Germinal center (tissue), 1 donor: ENCODE measurements around the gene CEP78.

Source experiments
- DNase-seq: peaks from one replicate; pipeline ENCODE4 v3.0.0; 2012; ENCODE audit warnings: mixed read lengths, low spot score

The CEP78 gene

DNA sequence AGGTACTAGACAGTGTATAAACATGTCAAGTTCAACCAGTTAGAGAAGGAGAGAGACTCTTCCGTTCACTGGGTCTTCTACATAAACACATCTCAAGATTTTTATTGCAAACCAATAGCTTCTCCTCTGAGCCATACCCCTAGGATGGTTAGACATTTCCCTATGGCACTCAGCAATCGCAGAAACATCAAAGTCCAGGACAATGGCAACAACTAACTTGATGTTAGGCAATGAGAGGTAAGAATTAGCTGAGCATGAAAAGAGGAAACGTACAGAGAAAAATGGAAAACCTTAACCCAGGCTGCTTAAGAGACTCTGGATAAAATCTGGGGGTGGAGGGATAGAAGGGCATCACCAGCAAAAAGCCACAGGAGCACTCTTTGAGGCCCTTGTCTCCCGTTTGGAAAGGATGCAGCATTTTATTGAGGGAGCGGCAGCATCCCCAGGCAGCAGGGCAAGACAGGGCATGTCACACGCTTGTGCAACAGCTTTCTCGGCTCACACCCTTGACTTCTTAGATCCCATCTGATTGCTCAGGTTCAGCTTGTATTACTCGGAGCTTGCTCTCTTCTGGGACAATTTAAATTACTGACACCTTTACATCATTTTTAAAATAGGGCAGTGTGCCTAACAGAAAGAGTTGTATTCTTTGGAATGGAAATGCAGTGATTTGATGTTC is 52.5 kb downstream of the CEP78 start:
- no peak for DNase-seq

DNA sequence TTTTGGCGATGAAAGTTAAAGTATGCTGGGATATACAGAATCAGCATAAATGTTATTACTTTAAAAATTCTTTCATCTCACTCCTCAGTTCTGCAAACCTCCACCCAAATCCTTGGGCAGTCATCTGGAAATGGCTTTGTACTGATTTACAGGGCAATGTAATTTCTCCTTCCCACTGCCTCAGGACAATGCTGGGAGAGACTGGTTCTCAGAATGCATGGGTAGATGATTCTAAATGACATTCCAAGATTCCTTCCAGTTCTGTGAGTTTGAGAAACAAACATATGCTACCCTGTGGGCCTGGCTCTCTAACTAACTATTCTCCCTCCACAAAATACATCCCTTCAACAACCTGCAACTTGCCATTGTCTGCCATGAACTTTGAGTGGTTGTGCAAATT is 53.6 kb downstream of the CEP78 start:
- no peak for DNase-seq

DNA sequence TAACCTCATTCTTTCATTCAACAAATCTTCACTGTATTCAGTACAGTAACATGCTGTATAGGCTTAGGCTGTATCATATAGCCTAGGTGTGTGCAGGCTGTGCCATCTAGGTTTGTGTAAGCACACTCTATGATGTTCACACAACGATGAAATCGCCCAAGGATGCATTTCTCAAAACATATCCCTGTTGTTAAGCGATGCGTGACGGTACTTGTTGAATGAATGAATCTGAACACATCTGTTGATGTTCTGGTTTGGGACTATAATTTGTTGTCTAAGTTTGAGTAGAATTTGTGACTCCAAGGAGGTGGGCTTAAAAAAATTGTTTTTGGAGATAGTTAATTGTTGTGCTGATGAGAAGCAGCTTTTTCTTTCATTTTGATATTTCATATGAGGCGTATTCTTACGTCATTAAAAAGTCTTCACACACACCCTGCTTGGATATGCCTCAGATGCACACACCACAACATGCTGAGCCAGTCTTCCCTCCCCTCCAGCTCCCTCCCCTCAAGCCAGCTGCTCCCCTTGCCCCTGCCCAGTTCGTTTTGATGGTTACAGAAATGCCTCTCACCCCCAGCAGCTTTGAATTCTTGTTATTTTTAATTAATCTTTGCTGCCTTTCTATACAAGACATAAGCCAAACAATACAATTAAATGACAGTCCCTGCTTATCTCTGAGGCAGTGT is 55.5 kb downstream of the CEP78 start:
- no peak for DNase-seq

DNA sequence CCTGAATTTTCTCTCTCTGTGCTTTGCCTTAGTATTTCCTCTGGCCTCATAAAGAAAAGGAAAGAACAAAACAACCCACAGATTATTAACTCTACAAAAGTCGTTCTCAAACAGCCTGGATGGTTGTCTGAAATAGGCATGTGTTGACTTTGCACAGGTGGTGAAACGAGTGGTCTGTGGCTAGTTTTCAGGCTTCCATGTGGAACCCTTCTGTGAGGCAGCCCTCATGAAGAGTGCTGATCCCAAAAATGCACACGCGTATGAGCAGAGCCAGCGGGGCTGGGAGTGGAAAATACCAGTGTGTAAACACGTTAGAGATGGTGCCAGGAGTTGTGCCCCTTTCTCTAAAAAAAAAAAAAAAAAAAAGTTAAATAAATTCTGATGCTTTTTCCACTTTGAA is 56.2 kb downstream of the CEP78 start:
- no peak for DNase-seq

DNA sequence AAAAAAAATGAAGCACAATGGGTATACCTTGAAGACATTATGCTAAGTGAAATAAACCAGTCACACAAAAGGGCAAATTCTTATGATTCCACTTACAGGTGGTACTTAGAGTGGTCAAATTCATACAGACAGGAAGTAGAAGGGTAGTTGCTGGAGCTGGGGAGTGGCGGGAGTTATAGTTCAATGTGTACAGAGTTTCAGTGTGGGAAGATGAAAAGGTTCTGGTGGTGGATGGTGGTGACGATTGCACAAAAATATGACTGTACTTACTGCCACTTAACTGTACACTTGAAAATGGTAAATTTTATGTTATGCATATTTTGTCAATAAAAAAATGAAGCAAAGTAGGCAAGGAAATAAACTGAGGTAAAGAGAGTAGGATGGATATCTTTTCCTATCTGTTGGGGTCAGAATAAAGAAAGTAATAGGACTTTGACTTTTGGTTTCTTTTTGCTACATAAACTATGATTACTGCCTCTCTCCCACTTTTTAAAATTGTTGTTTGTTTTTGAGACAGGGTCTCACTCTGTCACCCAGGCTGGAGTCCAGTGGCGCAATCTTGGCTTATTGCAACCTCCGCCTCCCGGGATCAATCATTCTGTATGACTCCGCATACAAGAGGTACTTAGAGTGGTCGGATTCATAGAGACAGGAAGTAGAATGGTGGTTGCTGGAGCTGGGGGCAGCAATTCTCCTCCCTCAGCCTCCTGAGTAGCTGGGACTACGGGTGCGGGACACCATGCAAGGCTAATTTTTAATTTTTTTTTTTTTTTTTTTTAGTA is 57.0 kb downstream of the CEP78 start:
- DNase-seq = no peak

DNA sequence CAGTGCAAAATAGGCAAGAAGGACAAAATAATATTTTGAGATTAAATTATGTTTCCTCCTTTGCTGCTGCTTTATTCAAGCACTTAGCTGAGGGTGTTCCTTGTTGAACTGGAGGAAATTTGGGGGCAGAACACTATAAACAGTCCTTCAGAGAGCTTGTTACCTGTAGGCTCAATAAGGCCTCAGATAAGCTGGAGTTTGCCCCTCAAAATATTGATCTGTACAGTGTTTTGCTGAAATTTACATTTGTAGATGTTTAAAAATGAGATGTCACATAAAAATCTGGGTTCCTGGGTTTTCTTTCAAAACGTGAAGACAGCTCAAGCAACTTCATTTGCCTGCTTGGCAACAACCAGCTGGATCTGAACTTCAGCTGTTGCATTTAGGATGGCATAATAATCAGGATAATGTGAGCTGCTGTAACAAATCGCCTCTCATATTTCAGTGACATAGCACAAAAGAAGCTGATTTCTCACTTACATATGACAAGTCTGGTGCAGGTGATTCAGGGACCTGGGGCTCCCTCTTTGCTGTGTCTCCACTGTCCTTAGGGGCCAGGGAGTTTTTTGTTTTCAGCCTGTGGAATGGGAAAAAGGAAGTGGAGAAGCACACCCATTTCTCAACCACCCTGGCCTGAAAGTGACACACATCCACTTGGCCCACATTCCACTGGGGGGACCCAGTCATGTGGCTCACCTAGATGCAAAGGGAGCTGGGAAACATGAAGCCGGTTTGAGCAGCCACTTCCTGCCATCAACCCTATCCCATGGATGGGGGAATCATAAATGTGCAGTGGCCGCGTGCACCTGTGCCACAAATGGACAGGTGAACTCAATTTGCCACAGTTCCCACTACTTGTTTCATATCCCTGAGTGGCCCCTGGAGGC is 58.7 kb downstream of the CEP78 start:
- DNase-seq = no peak

DNA sequence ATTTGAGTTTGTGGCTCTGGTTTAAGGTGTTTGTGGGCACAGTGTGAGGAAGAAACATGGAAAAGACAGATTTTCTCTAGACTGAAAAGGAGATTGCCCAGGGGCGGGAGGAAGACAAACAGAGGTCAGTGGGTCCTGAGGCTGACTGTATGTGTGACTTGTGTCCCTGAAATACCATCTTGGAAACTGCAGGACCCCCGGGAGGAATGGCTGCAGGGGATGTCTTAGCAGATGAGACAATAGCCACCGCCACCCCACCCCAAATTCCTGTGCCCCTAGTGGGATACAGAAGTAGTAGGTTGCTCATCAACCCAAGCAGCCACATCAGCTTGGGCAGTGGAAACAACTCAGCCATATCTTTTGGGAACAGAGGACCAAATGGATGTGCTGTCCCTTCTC is 59.3 kb downstream of the CEP78 start:
- DNase-seq = no peak

DNA sequence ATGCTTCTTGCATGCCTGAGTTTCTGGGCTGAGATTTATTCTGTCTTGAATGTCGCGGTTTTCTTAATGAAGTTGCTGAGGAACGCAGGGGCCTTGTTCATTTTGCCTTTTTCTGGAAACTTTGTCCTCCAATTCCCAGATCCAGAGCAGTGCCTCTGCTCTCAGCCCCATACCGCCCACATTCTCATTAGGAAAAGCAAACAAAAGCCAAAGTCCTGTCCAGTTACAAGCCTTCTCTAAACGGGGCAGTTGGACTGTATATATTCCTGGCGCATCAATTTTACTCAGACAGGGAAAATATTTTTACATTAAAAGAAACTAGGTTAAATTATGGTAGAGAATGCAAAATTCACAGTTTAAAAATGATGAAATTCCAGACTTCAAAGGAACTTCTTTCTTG is 59.9 kb downstream of the CEP78 start:
- no peak for DNase-seq

DNA sequence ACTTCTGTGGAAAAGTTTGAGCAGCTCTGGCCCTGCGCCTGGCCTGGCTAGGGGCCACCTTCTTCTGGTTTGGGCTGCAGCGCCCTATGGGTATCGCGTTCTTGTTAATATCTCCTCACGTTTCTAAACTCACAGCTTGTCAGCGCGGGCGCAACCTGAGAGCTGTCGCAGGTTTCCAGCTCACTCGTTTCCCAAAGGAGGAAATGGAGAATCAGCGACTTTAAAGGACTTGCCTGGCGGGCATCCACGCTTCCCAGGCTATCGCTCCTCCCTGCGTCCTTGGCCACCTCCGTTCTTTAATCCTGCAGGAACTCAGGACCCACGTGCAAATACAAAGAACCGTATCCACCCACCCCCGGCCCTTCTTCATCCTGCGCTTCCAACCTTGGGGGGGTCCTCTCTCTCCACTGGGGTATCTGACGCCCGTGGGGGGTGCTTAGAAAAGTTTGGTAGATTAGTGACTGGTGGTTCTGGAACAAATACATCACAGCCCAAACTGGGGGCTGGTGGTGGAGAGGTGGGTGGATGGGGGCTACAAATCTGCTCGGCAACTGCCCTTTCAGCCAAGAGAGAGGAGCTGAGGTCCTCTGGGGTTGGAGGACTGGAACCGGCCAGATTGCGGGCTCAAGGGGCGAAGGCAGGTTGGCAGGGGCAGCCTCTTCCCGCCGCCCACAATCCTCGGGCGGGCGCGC is 60.5 kb downstream of the CEP78 start:
- peak; percentile 16 for DNase-seq

DNA sequence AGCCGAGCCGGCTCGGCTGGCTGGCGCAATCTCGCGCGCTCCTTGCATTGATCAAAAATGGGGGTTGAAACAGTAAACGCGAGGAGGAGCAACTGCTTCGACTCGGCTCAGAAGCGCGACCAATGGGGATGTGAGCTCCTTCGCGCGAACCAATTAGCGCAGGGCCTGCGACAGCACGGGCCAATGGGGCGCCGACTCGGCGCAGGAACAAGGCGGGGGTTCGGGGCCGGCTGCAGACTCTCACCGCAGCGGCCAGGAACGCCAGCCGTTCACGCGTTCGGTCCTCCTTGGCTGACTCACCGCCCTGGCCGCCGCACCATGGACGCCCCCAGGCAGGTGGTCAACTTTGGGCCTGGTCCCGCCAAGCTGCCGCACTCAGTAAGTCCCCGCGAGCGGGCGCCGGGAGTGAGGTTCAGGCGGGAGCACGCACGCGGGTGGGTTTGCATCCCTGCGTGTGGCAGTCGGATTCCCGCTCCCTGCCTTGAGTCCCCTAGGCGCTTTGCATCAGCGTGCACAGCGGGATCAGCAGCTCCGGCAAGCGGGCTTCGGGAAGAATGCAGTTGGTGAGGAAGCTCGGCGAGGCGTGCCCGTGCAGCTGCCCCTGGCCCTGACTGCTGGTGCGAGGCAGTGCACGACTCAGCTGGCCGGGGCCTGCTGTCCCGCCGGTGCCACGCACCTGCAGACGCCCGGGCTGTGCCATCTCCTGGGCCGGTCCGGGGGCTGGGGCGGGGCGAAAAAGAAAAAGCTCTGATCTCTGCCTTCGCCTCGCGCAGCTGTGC is 61.2 kb downstream of the CEP78 start, which contains the start of gene PSAT1:
Gene PSAT1 (plus strand): TSS at position 233 of the 779 bp plus-strand sequence. CDS start 86 bp downstream, at position 319.
- peak; percentile 98 for DNase-seq

DNA sequence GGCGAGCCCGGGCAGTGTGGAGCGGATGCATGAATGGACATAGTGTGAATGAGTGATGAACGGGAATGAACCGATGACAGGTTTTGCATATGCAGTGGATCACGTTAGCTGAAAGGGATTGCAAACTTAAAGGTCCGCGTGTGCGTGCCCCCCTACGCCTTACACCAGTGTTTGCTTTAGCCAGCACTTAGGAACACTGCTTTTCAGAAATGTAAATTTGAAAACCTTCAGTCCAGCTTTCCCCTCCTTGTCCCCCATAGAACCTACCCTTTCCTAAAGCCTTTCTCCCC is 61.7 kb downstream of the CEP78 start:
- DNase-seq = no peak

DNA sequence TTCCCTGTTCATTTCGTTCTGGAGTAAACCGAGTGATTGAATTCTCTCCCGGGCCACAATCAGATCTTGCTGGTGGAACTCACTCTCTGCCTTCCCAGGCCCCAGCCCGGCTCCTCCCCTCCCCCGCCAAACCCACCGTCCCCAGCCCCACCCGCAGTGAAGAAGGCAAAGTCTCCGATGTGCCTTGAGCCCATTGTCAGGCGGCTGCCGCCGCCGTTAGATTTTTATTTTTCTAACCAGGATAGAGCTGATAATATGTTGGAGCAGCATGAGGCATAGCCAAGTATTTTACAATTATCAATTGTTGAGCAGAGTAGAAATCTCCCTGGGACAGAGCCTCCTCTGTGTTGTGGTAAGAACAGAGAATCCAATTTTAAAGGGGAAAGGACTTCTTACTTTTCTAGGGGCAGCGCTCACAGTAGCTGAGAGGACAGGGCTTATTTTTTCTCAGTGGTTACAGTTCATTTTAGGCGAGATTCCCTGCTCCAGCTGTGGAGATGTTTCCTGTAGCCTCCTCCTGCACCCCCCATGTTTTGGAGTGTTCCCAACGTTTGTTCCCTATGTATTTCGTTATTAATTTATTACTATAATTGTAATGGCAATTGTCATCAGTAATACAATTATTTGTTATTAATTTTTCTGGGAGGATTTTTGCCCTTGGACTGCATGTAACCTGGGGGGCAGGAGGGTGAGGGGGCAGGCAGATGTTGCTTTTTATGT is 62.3 kb downstream of the CEP78 start:
- DNase-seq = no peak

DNA sequence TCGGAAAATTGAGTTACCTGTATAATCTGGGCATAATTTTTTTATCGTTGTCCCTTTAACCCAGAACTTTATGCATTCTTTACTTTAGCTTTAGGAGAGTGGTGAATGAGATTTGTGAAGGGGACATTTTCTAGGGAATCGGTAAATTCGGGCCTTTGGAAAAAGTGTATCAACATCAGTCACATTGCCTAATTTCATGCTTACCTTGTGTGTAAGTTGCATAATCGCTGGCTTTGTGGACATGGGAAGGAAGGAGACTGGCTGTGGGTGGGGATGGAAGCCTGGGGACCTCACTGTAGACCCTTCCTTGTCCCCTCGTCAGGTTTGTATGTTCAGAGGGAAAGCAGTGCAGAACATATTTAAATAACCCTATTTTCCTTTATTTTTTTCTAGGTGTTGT is 64.3 kb downstream of the CEP78 start:
- DNase-seq = no peak

DNA sequence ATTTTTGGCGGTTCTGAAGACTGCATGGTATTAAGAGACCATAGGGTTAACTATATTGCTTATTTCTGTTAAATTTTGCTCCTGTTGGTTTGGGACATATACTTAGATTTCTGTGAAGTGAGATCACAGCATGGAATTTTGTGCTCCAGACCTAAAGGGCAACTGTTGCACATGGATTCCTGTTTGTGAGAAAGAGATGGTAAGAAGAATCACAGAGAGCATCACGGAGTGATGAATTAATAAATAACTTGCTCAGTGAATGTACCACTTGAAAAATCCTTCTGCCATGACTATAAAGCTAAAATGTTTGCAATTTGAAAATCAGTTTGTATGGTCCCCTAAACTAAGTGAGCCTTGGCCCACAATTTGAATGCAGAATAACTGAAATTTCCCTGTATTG is 65.6 kb downstream of the CEP78 start:
- DNase-seq = no peak

DNA sequence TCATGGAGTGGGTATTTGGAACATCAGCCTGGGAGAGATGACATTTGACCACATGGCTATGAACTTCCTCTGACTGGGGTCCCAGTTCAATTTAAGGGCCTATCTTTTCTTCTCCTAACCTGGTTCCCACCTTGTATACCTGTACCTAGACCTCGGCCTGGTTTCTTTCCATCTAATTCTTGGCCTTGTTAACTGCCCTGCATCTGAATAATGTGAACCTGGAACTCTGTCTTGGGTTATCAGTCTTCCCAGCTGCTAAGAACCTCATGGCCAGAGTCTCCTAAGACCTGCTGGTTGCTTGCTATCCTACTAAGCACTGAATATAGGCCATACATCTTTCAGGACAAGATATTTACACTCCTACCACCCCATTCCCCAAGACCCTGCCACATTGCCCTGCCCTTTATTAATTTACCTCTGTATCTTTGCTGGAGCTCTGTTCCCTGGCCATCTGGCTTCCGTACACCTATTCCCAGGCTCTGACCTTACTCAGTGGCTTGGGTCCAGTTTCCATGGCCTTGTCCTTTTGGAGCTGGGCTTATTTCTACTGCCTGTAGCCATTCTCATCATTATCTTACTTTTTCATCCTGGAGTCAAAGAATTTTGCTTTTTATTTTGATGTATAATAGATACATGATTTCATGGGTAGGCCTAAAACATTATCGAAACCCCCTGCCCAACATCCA is 67.6 kb downstream of the CEP78 start:
- no peak for DNase-seq

DNA sequence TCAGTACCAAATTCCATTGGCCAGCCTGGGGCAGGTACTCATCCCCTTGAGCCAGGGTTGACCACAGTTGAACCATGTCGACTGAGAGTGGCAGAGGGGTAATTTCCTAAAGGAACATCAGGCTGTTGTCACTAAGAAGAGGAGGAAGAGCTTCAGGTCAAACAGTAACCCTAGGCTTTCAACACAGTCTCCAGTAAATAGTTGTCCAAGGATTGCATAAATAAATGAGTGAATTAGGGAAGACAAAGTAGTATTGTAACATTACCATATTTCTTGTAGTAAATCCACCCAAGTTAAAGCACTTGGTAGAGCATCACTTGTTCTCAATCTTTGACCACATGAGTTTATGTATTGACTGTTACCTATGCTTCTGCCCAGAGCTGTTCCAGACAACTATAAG is 68.5 kb downstream of the CEP78 start:
- DNase-seq = no peak

DNA sequence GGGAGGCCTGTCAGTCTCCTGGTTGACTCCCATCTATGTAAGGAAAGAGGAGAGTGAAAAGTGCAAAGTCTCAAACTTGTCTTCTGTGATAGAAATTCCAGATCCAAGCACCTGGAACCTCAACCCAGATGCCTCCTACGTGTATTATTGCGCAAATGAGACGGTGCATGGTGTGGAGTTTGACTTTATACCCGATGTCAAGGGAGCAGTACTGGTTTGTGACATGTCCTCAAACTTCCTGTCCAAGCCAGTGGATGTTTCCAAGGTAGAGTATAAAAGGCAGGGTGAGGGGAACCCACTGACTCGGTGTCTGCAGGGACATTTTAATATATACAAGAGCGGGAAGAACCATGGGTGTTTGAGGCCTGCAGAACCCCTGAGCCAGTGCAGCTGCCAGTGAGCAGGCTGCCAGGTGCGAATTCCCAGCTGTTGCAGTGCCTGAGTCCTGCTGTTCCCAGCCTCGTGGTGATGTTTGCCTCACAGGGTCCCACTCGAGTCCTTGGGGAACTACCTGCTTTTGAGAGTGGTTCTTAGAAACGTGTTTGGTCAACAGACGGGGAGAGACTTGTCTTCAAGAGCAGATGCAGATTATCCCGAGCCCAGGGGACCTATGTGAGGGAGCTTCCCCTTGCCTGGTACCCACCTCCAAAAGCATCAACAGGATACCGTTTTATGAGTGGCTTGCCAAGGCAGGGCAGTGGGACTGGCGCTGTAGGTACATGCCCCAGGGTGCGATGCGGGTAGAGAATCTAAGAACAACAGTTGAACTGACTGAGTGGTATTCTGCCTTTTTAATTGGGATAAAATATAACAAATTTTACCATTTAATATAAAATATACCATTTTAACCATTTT is 70.6 kb downstream of the CEP78 start:
- no peak for DNase-seq

DNA sequence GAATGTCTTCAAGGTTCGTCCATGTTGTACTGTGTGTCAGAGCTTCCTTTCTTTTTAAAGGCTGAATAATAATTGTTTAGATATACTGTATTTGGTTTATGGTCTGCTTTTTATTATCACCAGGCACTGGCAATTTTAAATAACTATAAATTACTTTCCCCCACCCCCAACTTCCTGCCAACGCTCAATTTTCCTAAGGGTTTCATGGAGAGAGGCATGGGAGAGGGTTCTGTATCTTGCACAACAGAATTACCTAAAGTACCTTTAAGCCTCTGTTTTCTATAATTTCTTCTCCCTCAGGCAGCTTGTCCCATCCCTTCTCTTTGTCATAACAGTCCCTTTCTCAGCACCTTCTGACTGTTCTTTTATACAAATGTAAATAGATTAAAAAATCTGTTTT is 71.5 kb downstream of the CEP78 start:
- no peak for DNase-seq

DNA sequence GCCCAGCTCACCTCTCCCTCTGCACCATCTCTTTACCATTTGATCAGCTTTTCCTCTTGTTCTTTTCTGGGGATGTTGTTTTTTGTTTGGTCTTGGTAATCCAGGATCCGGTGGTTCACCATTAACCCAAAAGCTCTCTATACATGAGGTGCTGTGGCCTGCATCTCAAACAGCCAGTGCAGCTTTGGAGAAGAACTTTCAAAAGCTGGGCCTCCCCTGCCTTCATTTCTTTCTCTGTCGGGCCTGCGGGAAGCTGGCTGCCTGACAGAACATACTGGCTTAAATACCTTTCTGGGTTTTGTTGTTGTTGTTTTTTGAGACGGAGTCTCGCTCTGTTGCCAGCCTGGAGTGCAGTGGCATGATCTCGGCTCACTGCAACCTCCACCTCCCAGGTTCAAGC is 73.2 kb downstream of the CEP78 start:
- DNase-seq = no peak
